Adipocyte (in vitro differentiated cells): Measurements from ENCODE around the gene NCKAP5.

Source experiments
- DNase-seq: peaks from one replicate; pipeline ENCODE4 v3.0.0-alpha.2; 2015; ENCODE audit warnings: low read depth
- H3K27me3 ChIP-seq: replicated peaks from 2 replicates; pipeline ENCODE4 v1.7.0; 2013; ENCODE audit warnings: mild to moderate bottlenecking, low read length, moderate library complexity; ENCODE audit not compliant: control insufficient read depth, insufficient read depth
- H3K36me3 ChIP-seq: 2 replicates; pipeline ENCODE4 v1.7.0; 2013; ENCODE audit warnings: low read length, mild to moderate bottlenecking, moderate library complexity; ENCODE audit not compliant: control insufficient read depth, insufficient read depth, severe bottlenecking
- H3K4me1 ChIP-seq: 2 replicates; pipeline ENCODE4 v1.7.0; 2013; ENCODE audit warnings: mild to moderate bottlenecking, low read length, moderate library complexity; ENCODE audit not compliant: control insufficient read depth, insufficient read depth
- H3K4me3 ChIP-seq: 2 replicates; pipeline ENCODE4 v1.7.0; 2013; ENCODE audit warnings: mild to moderate bottlenecking, low read length, moderate library complexity
- H3K9ac ChIP-seq: 2 replicates; pipeline ENCODE4 v1.7.0; 2013; ENCODE audit warnings: mild to moderate bottlenecking, low read length, moderate library complexity
- H3K9me3 ChIP-seq: 2 replicates; pipeline ENCODE4 v1.7.0; 2013; ENCODE audit warnings: mild to moderate bottlenecking, low read length, moderate library complexity; ENCODE audit not compliant: control insufficient read depth

Gene NCKAP5

DNA sequence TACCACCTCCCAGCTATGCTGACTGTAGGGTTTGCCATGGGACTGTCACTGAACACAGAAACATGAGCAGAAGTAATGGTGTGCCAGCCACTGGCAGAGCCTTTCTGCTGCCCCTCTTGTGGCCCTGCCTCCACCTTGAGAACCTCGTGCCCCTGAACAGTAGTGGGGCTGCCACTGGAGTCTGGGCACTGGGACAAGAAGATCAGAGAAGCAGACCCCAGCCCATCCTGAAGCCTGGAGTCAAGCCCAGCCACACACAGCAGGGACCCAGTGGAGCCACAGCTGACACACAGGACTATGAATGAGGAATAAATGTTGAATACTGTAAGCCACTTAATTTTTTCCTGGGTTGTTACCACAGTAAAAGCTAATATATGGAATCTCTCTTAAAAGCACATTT is 159.6 kb downstream of the NCKAP5 start:
- Histone ChIP-seq H3K36me3 (no peaks in the 10 kb centered on the region), H3K9ac (no peak overlapping the region), H3K27me3 (no peaks in the 10 kb centered on the region), H3K4me1 (no peaks in the 10 kb centered on the region), H3K9me3 (no peaks in the 10 kb centered on the region), H3K4me3 (no peak overlapping the region)
- DNase-seq: no peak

DNA sequence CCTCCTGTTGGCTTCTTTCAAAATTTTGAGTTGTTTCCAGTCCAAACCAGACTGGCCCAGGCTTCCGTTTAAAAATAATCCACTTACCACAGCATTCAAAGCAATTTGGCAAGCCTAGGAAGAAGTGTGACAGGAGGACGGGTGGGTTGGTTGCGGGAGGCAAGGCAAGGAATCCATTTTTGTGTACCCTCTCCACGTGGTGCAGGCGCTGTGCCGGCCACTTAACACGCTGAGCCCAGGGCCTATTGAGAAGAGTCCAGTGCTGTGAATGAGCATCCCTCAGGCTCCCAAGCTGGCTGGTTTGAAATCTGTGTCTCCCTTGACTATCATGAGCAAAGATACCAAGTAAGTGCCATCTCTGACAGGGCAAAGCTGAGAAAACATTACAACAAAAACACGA is 160.9 kb downstream of the NCKAP5 start:
- Histone ChIP-seq H3K9ac (no peak overlapping the region), H3K36me3 (no peaks in the 10 kb centered on the region), H3K4me3 (no peak overlapping the region), H3K9me3 (no peaks in the 10 kb centered on the region), H3K27me3 (no peaks in the 10 kb centered on the region), H3K4me1 (no peaks in the 10 kb centered on the region)
- DNase-seq: no peak

DNA sequence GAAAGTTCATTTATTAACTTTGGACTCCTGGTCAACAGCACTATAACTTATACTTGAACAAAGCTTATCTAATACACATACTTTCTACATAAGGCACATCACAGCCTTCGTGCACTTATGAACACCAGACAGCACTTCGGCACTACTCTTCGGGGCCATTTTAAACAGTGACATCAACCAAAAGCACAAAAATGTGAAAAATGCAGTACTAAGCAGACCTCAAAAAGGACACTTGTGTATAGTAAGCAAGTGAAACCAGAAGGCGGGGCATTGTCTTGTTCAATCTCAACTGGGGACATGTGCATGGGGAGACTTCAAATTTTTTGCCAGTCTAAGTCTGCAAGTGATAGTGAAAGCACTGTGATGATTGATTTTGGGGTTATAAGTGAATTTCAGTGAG is 163.0 kb downstream of the NCKAP5 start:
- Histone ChIP-seq H3K36me3 (no peaks in the 10 kb centered on the region), H3K9me3 (no peaks in the 10 kb centered on the region), H3K9ac (no peak overlapping the region), H3K4me3 (no peak overlapping the region), H3K4me1 (no peaks in the 10 kb centered on the region), H3K27me3 (no peaks in the 10 kb centered on the region)
- no peak for DNase-seq

DNA sequence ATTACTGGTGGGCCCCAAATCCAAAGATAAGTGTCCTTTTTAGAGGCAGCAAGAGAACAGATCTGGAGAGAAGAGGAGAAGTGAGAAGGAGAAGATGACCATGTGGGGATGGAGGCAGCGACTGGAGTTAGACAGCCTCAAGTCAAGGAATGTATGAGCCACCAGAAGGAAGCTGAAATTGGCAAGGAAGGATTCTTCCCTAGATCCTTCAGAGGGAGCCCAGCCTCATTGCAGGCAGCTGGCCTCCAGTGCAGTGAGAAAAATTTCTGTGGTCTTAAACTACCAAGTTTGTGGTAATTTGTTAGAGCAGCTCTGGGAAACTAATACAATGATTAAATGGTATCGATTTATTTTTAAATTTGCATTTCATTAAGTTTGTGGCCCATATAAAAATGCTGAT is 167.9 kb downstream of the NCKAP5 start:
- H3K4me3 ChIP-seq: no peak overlapping the region
- H3K36me3 ChIP-seq: no peaks in the 10 kb centered on the region

DNA sequence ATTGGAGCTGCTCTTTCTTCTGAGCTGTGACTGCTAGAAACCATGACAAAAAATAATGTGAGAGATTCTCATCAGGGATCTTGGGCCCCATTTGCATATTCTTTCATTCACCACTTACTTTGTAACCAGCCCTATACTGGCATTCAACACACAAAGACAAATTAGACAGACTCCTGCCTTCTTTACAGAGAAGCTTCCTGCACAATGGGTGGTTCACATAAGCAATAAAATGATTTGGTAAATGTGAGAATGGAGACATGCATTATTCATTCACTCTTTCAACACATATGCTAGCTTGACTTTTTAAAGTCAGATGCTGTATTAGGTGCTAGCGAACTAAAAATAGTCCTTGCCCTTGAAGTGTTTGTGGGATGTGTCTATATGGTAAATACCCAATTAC is 174.4 kb downstream of the NCKAP5 start:
- no peak for DNase-seq
- H3K4me3 ChIP-seq: no peak overlapping the region
- no peaks in the 10 kb centered on the region for H3K36me3 ChIP-seq
- H3K9me3 ChIP-seq: no peaks in the 10 kb centered on the region
- H3K27me3 ChIP-seq: no peaks in the 10 kb centered on the region
- H3K4me1 ChIP-seq: peaks cover 10% of the 10 kb centered on the region
- no peak overlapping the region for H3K9ac ChIP-seq

More for the DNA sequence above, 167.9 kb downstream of the NCKAP5 start:
- Histone ChIP-seq H3K9ac (no peak overlapping the region), H3K27me3 (no peaks in the 10 kb centered on the region), H3K9me3 (no peaks in the 10 kb centered on the region), H3K4me1 (no peaks in the 10 kb centered on the region)
- no peak for DNase-seq

DNA sequence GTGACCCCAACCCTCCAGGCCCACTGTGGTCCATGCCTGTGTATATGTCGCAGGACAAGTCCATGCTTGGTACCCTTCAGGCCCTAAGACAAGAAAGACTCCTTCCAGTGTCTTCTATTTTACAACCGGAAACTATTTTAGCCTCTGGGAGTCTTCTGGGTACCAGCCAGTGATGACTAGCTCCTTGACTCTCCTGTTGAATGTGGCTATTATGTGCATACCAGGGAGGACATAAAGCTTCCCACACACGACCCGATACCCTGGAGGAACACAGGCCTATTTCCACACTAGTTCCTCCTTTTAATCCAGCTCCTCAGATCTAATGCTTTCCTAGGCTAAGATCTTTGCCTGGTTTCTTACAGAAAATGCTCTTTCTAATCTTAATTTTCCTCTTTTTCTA is 178.1 kb downstream of the NCKAP5 start:
- Histone ChIP-seq H3K4me3 (no peak overlapping the region), H3K4me1 (peaks cover 10% of the 10 kb centered on the region), H3K36me3 (no peaks in the 10 kb centered on the region), H3K27me3 (no peaks in the 10 kb centered on the region), H3K9ac (no peak overlapping the region), H3K9me3 (no peaks in the 10 kb centered on the region)
- peak; percentile 46 for DNase-seq

DNA sequence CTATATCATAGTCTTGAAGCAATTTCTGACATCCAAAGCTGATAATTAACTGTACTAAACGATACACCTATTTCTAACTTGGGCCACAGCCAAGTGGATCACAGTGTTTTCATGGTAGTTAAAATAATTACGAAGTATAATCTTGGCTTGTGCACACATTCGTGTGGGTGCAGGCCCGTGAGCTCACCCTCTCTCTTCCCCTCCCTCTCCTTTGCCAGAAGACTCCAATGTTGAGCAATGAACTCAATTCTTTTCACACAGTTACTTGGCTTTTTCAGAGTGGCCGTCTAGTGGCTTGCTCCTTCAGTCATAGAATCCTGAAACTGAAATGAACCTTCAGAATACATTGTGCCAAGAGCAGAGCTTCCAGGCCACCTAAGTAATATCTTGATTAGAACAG is 178.7 kb downstream of the NCKAP5 start:
- no peak overlapping the region for H3K9ac ChIP-seq
- no peaks in the 10 kb centered on the region for H3K36me3 ChIP-seq
- H3K9me3 ChIP-seq: no peaks in the 10 kb centered on the region
- H3K4me1 ChIP-seq: peaks cover 10% of the 10 kb centered on the region
- H3K27me3 ChIP-seq: no peaks in the 10 kb centered on the region
- no peak overlapping the region for H3K4me3 ChIP-seq
- no peak for DNase-seq

DNA sequence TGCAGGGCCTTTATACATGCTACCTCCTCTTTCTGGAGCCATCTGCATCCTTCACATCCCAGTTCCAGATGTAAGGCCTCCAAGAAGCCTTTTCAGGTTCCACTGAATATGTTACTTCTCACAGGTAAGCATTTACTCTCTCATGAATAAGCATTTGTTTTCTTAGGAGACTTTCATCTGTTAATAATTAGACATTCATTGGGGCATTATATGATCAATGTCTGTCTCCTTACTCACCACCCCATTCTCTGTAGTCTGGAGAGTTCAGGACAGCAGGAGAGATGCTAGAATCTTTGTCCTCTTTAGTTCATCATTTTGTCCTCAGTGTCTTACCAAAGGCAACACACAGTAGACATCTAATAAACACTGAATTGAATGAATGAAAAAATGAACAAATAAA is 185.7 kb downstream of the NCKAP5 start:
- Histone ChIP-seq H3K9me3 (no peaks in the 10 kb centered on the region), H3K9ac (no peak overlapping the region), H3K27me3 (no peaks in the 10 kb centered on the region), H3K4me3 (no peak overlapping the region), H3K4me1 (peaks cover 5% of the 10 kb centered on the region), H3K36me3 (no peaks in the 10 kb centered on the region)
- no peak for DNase-seq

DNA sequence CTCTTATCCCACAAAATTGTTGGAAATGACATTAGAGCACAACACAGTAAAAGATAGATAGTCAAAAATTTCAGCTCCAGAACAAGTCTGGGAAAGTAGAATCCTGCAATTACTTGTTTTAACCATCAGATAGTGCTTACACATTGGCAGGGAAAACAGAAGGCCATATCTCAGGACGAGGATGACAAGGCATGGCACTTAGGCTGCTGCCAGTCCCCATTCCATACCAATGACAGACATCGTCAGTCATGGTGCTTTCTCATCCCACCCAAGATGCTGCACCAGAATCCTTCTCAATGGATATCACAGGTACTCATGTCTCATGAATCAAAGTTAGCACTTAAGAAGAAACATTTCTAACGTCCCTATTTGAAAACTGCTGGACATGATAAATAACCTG is 187.3 kb downstream of the NCKAP5 start:
- no peaks in the 10 kb centered on the region for H3K36me3 ChIP-seq
- H3K4me3 ChIP-seq: no peak overlapping the region
- H3K9me3 ChIP-seq: no peaks in the 10 kb centered on the region
- no peaks in the 10 kb centered on the region for H3K27me3 ChIP-seq
- peaks cover 15% of the 10 kb centered on the region for H3K4me1 ChIP-seq
- no peak for DNase-seq
- no peak overlapping the region for H3K9ac ChIP-seq

DNA sequence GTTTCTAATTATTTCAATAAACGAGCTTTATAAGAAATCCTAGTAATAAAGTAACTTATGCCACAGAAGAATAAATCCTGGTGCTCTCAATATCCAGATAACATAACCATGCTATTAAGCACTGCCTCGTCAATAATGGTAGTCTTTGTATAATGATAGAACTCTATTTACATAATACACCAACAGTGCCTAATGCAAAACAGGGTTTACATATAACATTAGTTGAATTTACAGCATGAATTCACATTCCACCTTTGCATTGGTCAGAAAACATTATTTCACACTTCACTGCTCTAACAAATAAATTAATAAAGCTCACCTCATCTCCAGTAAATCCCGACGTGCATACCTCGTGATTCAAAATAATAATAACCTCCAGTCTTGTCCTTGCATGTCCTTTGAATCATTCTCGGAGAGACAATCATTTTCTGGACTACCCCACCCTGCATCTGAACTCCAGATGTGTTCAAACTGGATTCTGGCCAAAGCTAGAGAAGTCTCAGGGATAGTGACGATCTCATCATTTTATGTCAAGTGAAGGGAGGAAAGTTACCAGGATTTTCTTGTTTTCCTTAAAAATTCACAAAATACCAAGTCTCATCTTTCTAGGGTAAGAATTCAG is 189.2 kb downstream of the NCKAP5 start:
- Histone ChIP-seq H3K36me3 (no peaks in the 10 kb centered on the region), H3K9me3 (no peaks in the 10 kb centered on the region), H3K27me3 (no peaks in the 10 kb centered on the region), H3K4me3 (no peak overlapping the region), H3K4me1 (peaks cover 15% of the 10 kb centered on the region), H3K9ac (no peak overlapping the region)
- no peak for DNase-seq

DNA sequence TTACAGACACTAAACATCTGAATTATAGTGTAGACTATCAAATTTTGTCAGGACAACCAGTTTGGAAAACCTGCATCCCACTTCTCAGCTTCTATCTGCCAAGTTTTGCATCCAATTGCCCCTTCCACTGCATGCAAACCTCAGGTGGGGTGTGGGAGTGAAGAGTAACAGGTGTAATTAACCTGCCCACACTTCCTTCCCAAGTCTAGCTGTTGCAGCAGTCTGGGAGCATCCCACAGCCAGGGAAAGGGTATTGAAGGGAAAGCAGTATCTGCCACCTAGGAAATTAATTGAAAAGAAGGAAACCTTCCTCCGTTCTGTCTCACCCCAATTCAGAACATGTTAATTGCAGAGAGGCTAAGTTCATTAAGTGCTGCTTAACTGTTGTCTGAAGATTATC is 189.9 kb downstream of the NCKAP5 start:
- Histone ChIP-seq H3K9ac (no peak overlapping the region), H3K36me3 (no peaks in the 10 kb centered on the region), H3K4me1 (peaks cover 15% of the 10 kb centered on the region), H3K27me3 (no peaks in the 10 kb centered on the region), H3K4me3 (no peak overlapping the region), H3K9me3 (no peaks in the 10 kb centered on the region)
- no peak for DNase-seq

DNA sequence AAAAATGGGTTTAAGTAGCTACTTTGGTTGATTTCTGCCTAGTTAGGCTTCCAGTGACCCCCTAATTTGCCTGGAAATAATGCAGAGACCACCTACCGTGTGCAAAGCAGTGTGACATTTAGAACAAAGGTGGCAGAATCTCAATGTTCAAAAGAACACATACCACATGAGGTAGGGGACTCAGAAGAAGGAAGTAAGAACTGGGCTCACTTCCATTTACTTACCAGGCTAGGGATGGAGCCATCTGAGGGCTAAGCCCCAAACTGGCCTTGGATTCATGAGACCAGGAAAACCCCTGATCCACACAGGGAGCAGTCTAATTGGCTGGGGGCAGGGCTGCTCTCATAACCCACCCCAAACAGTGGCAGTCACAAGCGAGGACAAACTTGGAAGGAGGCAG is 190.7 kb downstream of the NCKAP5 start:
- Histone ChIP-seq H3K27me3 (no peaks in the 10 kb centered on the region), H3K9me3 (no peaks in the 10 kb centered on the region), H3K9ac (no peak overlapping the region), H3K36me3 (no peaks in the 10 kb centered on the region), H3K4me1 (peaks cover 15% of the 10 kb centered on the region), H3K4me3 (no peak overlapping the region)
- DNase-seq: no peak
